RWPE1 (cell line): ENCODE measurements around the gene NEU2.

Source experiments
- CTCF ChIA-PET: fragments of 350-600 bp; sonication (Branson Sonifier 250); formaldehyde crosslinking; extraction: SDS; loops from one replicate; lab custom pipeline; 2021; lab: Yijun Ruan, JAX
- POLR2A ChIA-PET: fragments of 400-600 bp; formaldehyde crosslinking; extraction: SDS; loops from one replicate; lab custom pipeline; 2020; ENCODE audit warnings: antibody characterized with exemption; ENCODE audit not compliant: low non-redundant PET; lab: Yijun Ruan, JAX
- DNase-seq: peaks from one replicate; pipeline ENCODE4 v3.0.0; 2012; ENCODE audit warnings: low spot score
- H3K27ac ChIP-seq: fragments of 450-650 bp; 2 replicates; pipeline ENCODE4 v1.5.1; 2017
- TF ChIP-seq, protein P1 (sequence below): fragments of 450-650 bp; conservative IDR thresholded peaks from 2 replicates; pipeline ENCODE4 v1.5.1; 2017; ENCODE audit warnings: low read depth, mild to moderate bottlenecking

Gene NEU2

DNA sequence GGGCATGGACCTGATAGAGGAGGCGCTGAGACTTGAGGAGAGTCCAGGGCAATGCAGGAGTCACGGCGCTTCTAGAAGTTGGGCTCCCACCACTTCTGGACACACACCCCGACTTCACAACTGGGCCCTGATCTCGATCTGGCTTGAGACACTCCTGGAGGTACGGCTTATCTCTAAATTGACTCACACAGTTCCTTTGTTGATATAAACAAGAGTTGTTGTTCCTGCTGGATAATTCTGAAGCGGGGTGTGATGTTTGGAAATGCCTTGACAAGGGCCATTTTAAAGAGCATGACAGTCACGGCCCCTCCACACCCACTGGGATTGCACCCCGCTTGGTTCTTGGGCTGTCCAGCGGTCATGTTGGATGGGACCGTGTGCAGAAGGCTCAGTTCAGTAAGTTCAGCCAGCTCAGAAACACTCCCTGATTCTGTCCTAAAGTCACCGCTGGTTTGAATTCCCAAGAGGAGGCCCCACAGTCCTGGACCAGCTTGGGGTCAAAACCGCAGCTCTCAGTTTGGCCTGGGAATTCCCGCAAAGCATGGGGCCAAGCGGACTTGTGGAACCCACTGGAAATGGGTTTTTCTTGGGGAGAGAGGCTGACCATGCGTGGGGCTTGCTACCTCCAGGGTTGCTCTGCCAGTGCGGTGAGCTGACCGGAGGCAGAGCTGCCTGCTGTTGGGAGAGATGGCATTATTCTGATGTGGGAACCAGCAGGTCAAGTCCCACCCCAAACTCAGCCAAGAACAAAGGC, 9.3 kb upstream of the NEU2 start:
- ChIA-PET POLR2A (no interaction called here), CTCF (interaction anchor here (1.2 kb wide), 1 partner anchor 22 kb away, joined by 3 read pairs; no protein-coding TSS in a partner anchor)
- DNase-seq: no peak
- TF ChIP-seq, protein P1, sequence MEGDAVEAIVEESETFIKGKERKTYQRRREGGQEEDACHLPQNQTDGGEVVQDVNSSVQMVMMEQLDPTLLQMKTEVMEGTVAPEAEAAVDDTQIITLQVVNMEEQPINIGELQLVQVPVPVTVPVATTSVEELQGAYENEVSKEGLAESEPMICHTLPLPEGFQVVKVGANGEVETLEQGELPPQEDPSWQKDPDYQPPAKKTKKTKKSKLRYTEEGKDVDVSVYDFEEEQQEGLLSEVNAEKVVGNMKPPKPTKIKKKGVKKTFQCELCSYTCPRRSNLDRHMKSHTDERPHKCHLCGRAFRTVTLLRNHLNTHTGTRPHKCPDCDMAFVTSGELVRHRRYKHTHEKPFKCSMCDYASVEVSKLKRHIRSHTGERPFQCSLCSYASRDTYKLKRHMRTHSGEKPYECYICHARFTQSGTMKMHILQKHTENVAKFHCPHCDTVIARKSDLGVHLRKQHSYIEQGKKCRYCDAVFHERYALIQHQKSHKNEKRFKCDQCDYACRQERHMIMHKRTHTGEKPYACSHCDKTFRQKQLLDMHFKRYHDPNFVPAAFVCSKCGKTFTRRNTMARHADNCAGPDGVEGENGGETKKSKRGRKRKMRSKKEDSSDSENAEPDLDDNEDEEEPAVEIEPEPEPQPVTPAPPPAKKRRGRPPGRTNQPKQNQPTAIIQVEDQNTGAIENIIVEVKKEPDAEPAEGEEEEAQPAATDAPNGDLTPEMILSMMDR: no peak
- no peak overlapping the region for H3K27ac ChIP-seq

DNA sequence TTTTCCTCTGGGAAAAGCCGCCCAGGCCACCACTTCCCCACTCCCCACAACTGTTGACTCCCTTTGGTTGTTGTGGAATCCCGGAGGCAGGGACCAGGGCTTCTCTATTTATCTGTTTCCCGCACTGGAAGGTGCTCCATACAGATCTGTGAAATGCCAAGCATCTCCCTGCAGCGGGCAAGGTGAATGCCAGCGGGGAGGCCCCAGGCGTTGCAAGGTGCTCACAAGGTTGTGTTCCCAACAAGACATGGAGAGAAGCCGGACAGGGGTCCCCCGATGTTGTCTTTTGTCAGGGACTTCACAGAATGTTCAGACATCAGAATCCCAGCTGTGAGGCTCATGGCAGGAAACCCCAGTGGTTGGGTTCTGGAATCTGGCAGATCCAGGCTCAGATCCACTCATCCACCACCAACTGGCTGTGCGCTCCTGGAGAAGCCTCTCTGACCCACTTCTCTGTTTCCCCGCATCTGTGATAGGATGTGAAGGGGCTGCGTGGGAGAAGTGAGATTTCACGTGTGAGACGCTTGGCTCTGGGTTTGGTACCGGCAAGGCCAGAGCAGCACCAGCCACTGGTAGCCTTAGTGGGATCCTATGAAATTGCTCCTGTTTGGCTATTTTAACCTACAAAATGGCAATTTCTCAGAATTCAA, 8.6 kb upstream of the NEU2 start:
- DNase-seq: no peak
- TF ChIP-seq, protein P1: no peak
- ChIA-PET POLR2A (no interaction called here), CTCF (interaction anchor here (0.6 kb wide), 1 partner anchor 127 kb away, joined by 5 read pairs; no protein-coding TSS in a partner anchor)
- H3K27ac ChIP-seq: no peak overlapping the region

DNA sequence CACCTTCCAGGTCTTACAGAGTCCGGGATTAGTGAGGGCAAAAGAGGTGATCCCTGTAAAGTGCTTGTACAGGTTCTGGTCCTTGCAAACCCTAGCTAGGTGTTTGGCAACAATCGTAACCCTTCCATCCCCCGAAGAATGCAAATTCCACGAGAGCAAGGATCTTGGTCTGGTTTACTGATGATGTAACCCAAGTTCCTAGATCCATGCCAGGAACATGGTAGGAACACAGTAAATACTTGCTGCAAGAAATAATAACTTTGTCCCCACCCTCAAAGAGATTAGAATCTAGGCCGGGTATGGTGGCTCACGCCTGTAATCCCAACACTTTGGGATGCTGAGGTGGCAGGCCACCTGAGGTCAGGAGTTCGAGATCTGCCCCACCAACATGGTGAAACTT, 6.8 kb upstream of the NEU2 start:
- ChIA-PET CTCF (interaction anchor here (0.6 to 0.7 kb wide), 2 partner anchors 92 to 263 kb away, joined by 3 to 4 read pairs; no protein-coding TSS in a partner anchor), POLR2A (no interaction called here)
- H3K27ac ChIP-seq: peak overlapping the region; percentile 72
- DNase-seq: no peak
- TF ChIP-seq, protein P1: no peak

DNA sequence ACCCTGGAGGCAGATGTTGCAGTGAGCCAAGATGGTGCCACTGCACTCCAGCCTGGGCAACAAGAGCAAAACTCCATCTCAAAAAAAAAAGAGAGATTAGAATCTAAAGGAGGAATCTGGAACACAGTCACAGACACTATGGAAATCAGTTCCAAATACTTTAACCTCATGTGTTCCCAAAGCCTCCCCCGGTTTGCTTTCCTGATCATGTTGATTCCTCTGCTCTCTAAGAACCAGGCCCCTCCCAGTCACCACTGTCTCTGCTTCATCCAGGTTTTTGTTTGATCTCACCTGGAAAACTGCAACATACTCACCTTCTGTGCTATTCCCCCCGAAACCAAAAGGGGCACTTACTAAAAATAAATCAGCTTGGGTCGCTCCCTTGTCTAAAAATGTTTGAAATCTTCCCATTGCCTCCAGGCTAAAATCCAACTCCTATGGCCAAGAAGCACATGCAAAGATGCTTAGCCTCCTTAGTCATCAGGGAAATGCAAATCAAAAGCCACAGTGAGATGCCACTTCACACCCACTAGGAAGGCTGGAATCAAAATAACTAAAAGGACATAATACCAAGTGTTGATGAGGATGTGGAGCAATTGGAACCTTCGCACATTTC, 6.2 kb upstream of the NEU2 start:
- peak; percentile 67 for DNase-seq
- POLR2A ChIA-PET: no interaction called here
- TF ChIP-seq, protein P1: no peak
- CTCF ChIA-PET: interaction anchor here (0.6 to 0.7 kb wide), 2 partner anchors 92 to 264 kb away, joined by 3 to 4 read pairs; no protein-coding TSS in a partner anchor
- peak overlapping the region; percentile 72 for H3K27ac ChIP-seq

DNA sequence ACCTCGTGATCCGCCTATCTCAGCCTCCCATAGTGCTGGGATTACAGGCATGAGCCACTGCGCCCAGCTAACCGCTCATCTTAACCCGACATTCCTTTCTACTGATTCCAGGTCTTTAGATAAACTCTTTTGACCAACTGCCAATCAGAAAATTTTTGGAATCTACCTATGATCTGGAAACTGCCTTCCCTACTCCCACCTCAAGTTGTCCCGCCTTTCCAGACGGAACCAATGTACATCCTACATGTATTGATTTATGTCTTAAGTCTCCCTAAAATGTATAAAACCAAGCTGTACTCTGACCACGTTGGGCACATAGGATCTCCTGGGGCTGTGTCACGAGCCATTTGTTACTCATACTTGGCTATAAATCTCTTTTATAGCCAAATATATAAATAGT, 3.2 kb upstream of the NEU2 start:
- POLR2A ChIA-PET: no interaction called here
- H3K27ac ChIP-seq: peak overlapping the region; percentile 80
- TF ChIP-seq, protein P1: no peak
- DNase-seq: peak; percentile 32
- CTCF ChIA-PET: interaction anchor here (1.1 to 1.2 kb wide), 2 partner anchors 24 to 25 kb away, joined by 3 to 6 read pairs; no protein-coding TSS in a partner anchor
